ENCODE measurements around the gene WNT7B.

DNA sequence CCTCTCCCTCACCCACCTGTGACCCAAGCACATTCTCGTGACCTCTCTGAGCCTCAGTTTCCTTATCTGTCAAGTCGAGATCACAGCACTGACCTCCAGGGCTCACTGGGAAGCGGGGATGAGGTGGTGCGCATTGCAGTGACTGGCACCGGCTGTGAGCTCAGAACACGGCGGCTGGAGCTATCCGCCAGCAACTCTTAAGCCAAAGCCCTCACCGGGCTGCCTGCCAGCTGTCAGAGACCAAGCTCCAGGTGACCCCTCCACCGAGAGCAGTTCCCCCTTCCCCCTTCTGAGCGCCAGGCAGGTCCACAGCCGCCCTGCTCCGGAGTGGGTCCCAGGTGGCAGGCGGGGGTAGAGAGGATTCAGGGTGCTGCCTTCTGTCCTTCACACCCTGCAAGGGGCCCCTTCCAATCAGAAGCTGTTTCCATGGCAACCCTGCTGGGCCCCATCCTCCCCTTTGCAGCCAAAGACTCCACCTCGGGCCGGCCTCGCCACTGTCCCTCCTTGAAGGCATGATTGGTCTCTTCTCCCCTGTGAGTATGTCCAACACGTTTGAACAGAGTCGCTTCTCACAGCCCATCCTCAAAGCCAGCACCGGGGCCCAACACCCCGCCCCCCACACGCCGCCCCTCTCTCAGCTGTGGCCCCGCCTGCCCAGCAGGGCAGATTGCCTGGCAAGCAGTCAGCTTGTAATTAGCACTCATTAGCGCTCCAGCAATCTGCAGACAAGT is 98.7 kb downstream of the WNT7B start:
- TF ChIP-seq GATA2 (IDR thresholded peaks at IDR 0.05; ENCODE audit: low read depth, low read length) (no peak), GATA3 (IDR thresholded peaks at IDR 0.05; ENCODE audit: low read depth, low read length) (no peak)

Measured in SH-SY5Y (cell line).